Subcutaneous adipose tissue (tissue), 4 donors: Measurements from ENCODE around the gene SLC44A4. TPM values are rescaled to one million over a fixed set of nuclear protein-coding genes. Genes with fewer than 3 reads are reported as not detected.

ENCODE experiments used
- CTCF ChIP-seq: fragments of 450-650 bp; IDR thresholded peaks from one replicate; pipeline ENCODE4 v1.5.1; 2016; ENCODE audit warnings: low read depth, mild to moderate bottlenecking, control low read depth, antibody characterized with exemption, moderate library complexity
- total RNA-seq, 4 donors: library from RNA; depleted of rRNA; stranded (reverse); fragments of >200 nt; gene quantifications; one replicate each; pipeline ENCODE4 v1.1.0, GENCODE V29; 2016

Gene SLC44A4
- total RNA-seq, 4 donors from 2014 or later, result 0.51 TPM; not detected in 3

GRCh38 chr6:31865205-31866118, 13.3 kb downstream of the SLC44A4 start:
- no peak for TF ChIP-seq CTCF

DNA sequence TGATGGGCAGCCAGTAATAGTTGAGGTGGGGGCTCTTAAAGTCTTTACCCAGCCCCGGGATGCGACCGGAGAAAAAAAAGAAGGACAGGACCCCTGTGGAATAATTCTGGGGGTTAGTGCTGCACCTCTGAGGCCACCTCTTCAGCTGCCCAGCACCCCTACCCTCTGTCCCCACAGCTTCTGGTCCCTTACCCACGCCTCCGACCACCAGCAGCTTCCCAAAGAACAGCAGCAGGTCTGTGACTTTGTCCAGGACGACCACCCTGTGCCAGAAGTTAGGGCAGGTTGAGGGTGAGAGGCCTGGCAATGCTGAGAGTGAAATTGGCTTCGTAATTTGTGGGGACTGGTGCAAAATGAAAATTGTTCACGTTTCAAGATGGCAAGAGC, 14.0 kb downstream of the SLC44A4 start:
- no peak for TF ChIP-seq CTCF

- TF ChIP-seq CTCF, result no peak
Measured at GRCh38 chr6:31862344-31863235, 16.2 kb downstream of the SLC44A4 start, which contains the start of gene NEU1. NEU1 (minus strand) TSS chr6:31862821; CDS start chr6:31862776, 45 bp downstream.

- no peak for TF ChIP-seq CTCF
Measured at GRCh38 chr6:31861919-31862343, 16.9 kb downstream of the SLC44A4 start.

DNA sequence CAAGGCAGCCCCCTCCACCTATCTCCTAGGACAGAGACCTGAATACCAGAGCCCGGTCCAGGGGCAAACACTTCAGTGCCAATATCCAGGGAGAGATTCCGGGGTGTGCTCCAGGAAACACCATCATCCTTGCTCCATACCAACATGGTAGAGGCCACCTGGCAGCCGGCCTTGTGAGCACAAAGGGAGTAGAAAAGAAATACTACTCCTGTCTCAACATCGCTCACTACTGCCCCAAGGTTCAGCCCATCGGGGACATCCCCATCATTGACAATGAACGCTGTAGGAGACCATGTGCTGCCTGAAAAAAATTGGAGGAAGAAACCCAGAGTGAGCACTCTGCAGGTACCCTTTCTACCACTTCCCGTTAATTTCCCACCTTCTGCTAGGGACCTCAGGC, 17.6 kb downstream of the SLC44A4 start:
- no peak for TF ChIP-seq CTCF

DNA sequence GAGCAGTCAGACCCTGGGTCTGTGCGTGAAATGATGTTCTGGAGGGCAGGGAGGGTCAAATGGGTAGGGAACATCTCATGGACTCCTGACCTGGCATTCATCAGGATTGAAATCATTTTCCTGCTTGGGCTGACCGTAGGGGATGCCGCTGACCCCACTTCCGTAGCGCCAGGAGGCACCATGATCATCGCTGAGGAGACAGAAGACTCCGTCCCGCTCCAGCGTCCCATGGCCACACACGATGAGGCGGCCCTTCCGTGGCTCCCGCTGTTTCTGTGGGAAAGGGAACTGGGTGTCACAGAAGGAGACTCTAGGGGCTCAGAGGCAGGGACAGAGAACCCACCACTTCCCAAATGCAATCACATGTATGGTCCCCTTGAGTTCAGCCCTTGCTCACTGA, 18.4 kb downstream of the SLC44A4 start:
- TF ChIP-seq CTCF, result no peak

GRCh38 chr6:31859923-31860322, 18.9 kb downstream of the SLC44A4 start:
- TF ChIP-seq CTCF, result no peak
